HG02970 (cell line): ENCODE data around the gene HS6ST3.

Source experiments
- ATAC-seq: cut with Tn5 transposase; IDR thresholded peaks from one replicate; pipeline ENCODE4 v1.9.1; 2021; ENCODE audit warnings: mild to moderate bottlenecking, moderate library complexity, moderate number of reproducible peaks; ENCODE audit not compliant: unreplicated experiment, low FRiP score

The HS6ST3 gene

GRCh38 chr13:96421314-96421713 is 331.4 kb downstream of the HS6ST3 start:
- ATAC-seq = no peak

GRCh38 chr13:96422002-96422401 is 332.1 kb downstream of the HS6ST3 start:
- no peak for ATAC-seq

- no peak for ATAC-seq
Observed at GRCh38 chr13:96426167-96426566, 336.3 kb downstream of the HS6ST3 start.

GRCh38 chr13:96428911-96429310 is 339.0 kb downstream of the HS6ST3 start:
- no peak for ATAC-seq

- no peak for ATAC-seq
Observed at GRCh38 chr13:96431044-96431581, 341.2 kb downstream of the HS6ST3 start.

GRCh38 chr13:96444676-96445075 is 354.8 kb downstream of the HS6ST3 start:
- ATAC-seq = no peak

- no peak for ATAC-seq
Observed at GRCh38 chr13:96449920-96450319, 360.0 kb downstream of the HS6ST3 start.

GRCh38 chr13:96450326-96451020 is 360.6 kb downstream of the HS6ST3 start:
- ATAC-seq = no peak

- no peak for ATAC-seq
Observed at GRCh38 chr13:96454466-96454865, 364.6 kb downstream of the HS6ST3 start.

- no peak for ATAC-seq
Observed at GRCh38 chr13:96460609-96461008, 370.7 kb downstream of the HS6ST3 start.

GRCh38 chr13:96473526-96474180 is 383.7 kb downstream of the HS6ST3 start:
- ATAC-seq = no peak

- no peak for ATAC-seq
Observed at GRCh38 chr13:96474181-96474557, 384.3 kb downstream of the HS6ST3 start.

GRCh38 chr13:96475103-96475502 is 385.2 kb downstream of the HS6ST3 start:
- no peak for ATAC-seq

GRCh38 chr13:96481482-96481881 is 391.6 kb downstream of the HS6ST3 start:
- no peak for ATAC-seq

- no peak for ATAC-seq
Observed at GRCh38 chr13:96490496-96490989, 400.6 kb downstream of the HS6ST3 start.

- ATAC-seq = no peak
Observed at GRCh38 chr13:96491103-96491502, 401.2 kb downstream of the HS6ST3 start.

- no peak for ATAC-seq
Observed at GRCh38 chr13:96492766-96493165, 402.9 kb downstream of the HS6ST3 start.

- ATAC-seq = no peak
Observed at GRCh38 chr13:96499656-96500055, 409.7 kb downstream of the HS6ST3 start.

GRCh38 chr13:96500953-96501352 is 411.0 kb downstream of the HS6ST3 start:
- ATAC-seq = no peak

GRCh38 chr13:96503481-96503880 is 413.6 kb downstream of the HS6ST3 start:
- no peak for ATAC-seq

- no peak for ATAC-seq
Observed at GRCh38 chr13:96511587-96511986, 421.7 kb downstream of the HS6ST3 start.

- ATAC-seq = no peak
Observed at GRCh38 chr13:96519380-96519779, 429.5 kb downstream of the HS6ST3 start.
